NCI-H187 (cell line): Measurements from ENCODE around the gene COQ5.

ENCODE experiments used
- DNase-seq, 2 experiments: peaks; one replicate each; lab custom pipeline; 2025; lab: John Stamatoyannopoulos, UW

The COQ5 gene

DNA sequence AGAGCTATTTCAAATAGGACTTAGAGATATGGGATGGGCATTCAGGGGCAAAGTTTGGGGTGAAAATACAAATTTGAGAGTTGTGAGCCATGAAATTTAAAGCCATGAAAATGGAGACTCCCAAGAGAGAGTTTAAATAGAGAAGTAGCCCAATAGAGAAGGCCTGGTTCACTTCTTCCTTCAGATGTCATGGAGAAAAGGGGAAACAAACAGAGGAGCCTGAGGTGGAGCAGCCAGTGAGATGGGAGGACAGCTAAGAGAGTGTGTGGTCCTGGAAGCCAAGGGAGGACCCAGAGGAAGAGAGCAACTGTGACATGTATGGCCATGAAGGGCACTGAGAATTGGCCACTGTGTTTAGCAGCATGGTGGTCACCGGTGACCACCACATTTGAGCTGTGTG is 45.3 kb downstream of the COQ5 start:
- DNase-seq = no peak

DNA sequence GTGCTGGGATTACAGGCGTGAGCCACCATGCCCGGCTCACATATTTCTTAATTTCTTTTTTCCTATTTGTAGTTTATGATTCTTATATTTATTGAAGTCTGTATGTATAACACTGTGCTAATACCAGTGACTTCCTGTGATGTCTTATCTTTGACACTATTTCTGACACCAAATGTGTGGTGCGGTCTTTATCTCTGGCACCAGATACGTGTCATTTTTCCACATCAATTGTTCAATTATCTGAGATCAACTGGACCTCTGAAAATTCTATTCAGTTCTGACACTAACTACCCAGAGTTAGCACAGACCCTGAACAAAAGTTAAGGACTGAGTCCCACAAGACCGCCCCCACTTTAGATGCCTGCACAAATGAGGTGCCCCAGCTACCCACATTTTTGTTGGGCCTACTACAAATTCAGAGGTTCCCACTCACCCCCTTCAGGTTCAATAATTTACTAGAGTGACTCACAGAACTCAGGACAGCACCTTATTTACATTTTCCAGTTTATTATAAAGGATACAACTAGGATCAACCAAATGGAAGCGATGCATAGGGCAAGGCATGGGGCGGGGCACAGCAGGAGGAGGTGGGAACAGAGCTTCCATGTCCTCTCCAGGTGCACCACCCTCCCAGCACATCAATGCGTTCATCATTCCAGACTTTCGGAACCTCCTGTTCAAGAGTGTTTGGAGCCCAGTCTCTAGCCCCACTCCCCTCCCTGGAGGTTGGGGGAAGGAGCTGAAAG is 47.8 kb downstream of the COQ5 start:
- DNase-seq = no peak

DNA sequence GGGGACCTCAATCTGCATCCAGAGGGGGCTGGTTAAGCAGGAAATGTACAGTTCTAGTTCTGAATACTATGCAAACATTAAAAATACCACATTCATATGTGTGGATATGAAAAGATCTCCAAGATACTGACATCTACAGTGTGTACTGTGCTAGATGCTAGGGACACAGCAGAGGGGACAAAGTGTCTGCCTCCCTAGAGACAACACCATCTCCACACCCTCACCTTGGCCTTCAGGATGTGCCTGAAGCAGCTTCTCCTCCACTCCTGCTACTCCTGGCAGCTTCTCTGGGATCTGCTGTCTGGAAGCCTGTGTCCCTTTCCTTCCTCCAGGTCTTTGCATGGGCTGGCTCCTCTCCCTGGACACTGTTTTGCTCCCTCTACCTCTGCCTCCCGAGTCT is 48.7 kb downstream of the COQ5 start:
- DNase-seq = no peak

DNA sequence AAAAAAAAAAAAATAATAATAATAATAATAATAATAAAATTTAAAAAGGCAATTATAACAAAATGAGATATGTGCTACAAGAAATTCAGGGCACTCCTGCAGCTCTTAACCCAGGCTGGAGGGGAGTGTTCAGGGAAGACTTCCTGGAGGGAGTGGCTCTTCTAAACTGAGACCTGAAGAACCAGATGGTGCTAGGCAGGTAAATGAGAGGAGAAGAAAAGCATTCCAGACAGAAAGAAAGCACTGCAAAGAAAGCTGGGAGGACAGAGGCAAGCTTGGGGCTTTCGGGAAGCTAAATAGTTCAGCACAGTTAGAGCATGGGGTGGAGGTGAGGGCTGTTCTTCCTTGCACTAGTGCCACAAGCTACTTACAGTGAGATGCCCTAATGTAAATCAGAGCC is 49.5 kb downstream of the COQ5 start:
- no peak for DNase-seq

DNA sequence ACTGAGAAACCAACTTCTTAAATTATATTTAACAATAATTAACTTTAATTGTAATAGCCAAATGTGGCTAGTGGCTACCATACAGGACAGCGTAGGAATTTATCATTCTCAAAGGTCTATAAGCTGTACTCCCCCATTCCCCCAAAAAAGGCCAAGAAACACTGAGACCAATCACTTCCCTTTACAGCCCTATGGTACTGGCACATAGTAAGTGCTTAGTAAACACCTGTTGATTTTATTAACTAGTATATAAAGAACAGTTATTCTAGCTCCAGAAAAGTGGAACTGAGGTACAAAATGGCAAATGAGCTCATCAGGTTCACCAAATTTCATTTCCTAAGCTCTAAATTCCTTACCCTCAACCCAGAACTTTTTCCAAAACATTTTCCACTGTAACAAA is 53.3 kb downstream of the COQ5 start:
- no peak for DNase-seq

DNA sequence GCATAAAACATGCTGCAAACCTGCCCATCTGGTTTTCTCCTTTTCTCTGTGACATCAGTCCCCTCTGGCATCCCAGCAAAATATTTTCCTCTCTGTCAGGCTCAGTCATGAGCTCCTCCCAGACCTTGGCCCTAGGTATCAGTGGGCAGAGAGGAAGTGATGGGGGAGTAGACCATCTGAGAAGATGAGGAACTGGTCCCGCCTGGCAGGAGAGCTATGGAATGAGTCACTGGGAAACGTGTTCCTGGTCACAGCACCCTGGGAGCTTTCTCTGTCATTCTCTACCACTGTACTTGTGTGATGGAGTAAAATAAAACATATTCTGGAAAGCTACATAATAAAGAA is 54.4 kb downstream of the COQ5 start:
- no peak for DNase-seq

DNA sequence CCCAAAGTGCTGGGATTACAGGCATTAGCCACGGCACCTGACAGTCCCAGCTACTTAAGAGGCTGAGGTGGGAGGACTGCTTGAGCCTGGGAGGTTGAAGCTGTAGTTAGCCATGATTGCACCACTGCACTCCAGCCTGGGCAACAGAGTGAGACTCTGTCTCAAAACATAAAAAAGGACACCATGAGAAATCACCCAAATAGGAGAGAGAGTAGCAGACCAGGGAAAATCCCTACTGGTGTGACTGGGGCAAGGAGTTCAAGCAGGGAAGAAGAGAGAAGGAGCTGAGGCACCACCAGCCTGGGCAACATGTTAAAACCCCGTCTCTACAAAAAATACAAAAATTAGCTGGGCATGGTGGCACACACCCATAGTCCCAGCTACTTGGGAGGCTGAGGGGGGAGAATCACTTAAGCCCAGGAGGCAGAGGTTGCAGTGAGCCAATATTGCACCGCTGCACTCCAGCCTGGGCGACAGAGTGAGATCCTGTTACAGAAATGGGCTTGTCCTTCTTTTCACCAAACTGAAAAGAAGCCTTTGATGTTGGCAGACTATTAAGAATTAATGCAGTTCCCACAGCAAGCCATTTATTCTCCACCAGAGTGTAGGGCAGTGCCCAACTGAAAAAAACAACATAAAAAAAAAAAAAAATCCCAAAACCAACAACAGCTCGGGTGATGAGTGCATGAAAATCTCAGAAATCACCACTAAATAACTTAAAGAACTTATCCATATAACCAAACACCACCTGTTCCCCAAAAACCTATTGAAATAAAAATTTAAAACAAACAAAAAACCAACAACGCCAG is 54.9 kb downstream of the COQ5 start:
- no peak for DNase-seq

DNA sequence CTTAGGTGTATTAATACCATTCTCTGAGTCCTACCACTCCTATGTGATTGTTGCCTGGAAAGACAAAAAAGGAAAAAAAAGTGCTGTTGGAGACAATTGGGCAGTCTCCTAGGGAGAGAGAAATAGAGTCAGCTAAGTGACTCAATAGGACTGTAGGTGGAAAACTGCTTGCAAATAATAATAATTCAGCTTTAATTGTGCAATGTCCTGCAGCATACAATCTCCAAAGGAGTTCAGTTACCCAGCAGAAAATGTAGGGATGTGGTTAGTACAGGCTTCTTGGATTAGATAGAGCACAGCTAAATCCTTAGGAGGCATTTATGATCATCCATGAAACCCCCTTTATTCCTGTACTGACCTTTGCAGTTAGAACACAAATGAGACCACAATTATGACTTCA is 56.4 kb downstream of the COQ5 start:
- DNase-seq = no peak

DNA sequence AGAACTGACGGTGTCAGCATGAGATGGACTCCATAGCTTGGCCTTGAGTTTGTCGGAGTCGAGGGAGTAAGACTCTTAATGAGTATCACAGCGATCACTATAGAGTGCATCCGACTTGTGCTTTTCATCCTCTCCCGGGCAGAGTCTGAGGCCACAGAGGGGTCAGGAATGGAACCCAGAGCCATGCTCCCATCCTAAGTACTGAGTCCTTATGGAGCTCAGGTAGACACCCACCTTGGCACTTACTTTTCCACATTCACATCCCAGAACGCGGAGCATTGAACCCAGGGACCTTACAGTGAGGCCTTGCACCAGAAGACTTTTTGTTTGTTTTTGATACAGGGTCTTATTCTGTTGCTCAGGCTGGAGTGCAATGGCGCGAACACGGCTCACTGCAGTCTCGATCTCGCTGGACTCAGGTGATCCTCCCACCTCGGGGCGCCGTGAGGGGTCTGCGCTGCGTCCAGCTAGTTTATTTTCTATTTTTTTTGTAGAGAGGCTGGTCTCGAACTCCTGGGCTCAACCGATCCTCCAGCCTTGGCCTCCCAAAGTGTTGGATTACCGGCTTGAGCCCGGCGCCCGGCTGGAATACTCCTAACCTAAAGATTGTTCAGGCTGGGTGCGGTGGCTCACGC is 58.7 kb downstream of the COQ5 start:
- no peak for DNase-seq

DNA sequence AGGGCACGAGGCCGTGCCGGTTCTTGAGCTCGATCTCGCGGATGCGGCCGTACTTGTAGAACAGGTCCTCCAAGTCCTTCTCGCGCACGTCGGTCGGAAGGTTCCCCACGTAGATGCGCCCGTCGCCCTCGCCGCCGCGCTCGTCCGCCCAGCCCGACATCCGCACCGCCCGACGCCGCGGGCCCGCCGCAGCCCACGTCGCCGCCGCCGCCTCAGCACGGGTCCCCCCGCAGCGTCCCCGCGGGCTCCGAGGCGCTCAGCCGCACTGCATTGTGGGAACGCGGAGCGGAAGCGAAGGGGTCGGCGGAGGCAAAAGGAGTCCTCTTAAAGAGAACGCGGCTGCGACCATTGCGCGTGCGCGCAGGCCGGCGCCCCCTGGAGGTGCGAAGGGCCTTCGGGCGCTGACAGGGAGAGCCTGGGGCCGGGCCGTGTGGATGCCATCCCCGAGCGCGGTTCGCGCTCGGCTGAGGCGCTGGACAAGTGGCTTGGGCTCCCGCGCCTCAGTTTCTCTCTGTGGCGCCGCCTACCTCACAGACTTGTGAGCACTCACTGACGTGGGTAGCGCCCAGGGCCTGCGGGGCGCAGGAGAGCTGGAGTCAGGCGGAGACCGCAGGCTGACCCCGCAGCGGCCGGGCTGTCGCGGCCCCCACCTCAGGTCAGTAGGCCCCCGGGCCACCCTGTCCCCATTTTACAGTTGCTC is 59.4 kb downstream of the COQ5 start, which contains the start of gene SRSF9:
SRSF9 (minus strand) TSS at position 299 of the 700 bp plus-strand sequence; CDS start at position 160, 139 bp downstream.
- peak; percentile 88 to 94 for DNase-seq

DNA sequence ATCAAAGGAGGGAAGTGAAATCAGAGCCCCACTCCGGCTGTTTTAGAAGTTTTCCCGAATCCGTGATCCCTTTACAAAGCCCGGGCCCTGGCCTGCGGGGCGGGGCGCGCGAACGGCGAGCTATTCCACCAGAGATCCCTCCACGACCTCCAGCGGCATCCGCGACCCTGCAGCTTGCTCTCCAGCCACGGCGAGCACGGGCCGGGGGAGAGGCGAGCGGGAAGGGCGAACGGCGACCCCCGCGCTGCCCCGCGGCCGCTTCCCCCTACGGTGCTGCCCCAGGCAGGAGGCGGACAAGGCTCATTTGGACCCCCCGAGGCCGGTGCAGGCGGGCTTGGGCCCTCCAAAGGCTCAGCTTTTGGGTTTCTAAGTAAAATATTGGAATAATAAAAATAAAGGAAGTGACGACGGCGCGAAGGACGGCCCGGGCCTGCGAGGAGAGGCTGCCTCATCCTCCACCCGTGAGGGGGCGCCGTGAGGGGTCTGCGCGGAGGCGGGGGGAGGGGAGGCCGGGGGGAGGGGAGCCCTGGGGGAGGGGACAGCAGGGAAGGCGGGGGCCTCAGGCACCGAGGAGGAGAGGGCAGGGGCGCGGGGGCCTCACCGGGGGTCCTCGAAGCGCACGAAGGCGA is 60.0 kb downstream of the COQ5 start:
- DNase-seq = no peak

DNA sequence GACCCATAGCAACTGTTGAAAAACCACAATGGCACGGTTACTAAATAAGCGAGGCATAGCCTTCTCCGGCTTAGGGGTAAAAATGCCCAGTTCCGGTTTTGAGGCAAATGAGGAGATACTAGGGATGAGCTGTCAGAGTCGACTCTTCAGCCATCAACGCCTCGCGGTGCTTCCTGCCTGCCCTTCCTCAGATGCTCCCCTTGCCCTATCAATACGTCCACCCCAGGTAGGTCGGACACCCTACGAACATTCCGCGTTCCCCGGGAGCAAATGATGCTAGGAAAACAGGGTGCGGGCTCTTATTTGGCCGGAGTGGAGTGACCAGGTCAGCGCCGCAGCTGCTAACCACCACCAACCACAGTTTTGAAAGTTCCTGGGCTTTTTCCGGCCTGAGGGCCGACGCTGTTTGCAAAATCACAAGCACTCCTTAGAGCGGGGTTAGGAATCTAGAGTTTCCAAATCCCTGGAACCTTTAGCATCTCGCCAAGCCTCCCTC is 60.6 kb downstream of the COQ5 start:
- no peak for DNase-seq

DNA sequence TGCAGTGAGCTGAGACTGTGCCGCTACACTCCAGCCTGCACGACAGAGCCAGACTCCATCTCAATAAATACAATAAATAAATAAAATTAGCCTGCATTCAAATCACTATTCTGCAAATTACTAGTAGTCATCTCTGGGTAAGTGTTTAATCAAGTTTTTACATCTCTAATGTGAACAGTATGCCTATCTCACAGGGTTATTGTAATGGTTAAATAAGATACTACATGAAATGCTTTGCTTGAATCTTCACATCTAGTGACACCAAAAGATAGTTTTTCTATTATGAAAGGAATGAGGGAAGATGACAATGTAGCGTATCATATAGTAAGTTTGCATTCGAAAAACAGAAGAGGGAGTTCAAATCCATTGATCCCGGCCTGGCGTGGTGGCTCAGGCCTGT is 61.5 kb downstream of the COQ5 start:
- no peak for DNase-seq

DNA sequence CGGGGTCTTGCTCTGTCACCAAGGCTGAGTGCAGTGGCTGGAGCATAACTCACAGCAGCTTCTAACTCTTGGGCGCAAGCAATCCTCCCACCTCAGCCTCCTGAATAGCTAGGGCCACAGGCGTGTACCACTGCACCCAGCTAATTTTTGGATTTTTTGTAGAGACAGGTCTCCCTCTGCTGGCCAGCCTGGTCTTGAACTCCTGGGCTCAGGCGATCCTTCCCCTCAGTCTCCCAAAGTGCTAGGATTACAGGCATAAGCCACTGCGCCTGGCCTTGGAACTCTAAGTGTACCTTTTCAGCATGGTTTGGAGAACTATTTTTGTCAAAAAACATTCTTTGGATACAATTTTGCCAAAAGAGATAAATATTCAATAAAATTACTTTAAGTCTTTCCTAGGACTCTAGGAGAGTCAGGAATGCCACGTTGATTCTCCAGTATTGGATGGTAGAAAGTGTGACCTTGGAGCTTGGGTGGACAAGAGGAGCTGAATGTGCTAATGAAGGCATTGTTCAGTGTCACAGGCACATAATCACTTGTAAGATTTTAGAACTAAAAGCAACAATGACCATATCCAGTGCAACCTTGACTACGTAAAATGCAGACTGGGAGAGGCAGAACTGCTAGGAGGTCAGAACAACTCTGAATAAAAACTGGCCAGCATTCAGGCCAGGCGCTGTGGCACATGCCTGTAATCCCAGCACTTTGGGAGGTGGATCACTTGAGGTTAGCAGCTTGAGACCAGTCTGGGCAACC is 62.2 kb downstream of the COQ5 start:
- DNase-seq = no peak

DNA sequence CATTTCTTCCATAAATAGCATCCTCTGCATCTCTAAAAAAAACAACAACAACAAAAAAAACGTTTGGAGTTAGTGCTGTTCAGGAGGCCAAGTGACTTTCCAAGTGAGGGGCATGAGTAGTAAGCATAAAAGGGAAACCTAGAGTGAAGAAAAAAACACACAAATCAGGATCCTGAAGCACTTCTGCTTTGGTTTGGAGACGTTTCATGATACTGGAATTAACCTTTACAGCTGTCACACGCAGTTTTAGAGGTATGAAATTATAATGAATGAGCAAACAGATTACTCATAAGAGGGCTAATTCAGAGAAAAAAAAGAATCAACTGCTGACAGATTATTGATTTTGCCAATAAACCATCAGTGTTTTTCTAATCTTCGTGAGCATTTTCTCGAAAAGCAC is 63.2 kb downstream of the COQ5 start:
- DNase-seq = no peak

DNA sequence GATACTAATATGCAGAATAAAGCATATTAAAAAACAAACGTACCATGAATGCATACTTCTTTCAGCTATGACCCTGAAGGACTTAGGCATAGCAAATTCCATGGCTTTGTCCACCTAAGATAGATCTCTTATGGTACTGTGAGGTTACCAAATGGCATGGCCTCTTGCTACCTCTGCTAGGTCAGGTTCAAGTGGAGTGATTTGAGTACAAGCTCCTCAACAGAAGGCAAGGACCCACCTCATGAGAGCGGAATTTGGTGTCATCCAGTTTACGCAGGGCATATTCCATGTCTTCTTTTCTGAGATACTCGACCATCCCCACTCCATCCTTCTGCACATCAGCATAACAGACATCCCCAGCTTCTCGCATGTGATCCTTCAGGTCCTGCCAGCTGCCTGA is 65.2 kb downstream of the COQ5 start:
- DNase-seq = no peak

DNA sequence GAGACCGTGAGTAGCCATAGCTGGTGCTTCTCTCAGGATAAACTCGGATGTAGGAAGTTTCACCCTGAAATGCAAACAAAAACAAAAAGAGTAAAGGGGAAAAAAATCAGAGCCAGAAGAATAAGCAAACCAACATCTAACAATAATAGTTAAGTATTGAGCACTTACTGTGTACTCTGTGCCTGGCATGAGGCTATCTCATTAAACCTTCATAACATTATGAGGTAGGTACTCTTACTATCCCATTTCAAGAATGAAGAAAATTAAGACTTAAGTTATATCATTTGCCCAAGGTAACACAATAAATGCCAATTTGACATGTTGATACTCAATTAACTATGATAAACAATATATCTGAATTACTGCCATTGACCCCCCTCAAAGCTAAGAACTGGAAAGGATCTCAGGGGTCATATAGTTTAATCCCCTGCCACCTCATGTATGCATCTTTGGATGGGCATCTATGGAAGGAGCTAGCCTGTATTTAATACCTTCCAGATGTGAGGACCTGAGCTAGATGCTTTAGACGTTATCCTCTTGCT is 66.8 kb downstream of the COQ5 start:
- no peak for DNase-seq

DNA sequence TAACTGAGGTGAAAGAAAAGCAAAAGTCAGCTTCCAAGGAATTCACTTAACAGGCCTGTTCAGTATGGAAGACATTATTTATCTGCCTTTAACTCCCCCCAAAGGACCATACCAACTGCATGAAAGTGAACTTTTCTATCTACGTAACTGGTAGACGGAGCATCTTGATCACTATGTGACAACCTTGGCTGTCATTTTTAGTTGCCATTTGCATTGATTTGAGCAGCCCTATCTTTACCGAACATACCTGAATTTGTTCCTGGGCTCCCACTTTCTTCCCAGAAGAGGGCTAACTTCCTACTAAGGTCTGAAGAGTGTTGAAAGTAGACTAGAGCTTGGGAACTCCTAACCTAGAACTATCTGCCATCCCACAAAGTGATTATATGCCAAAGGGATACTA is 68.8 kb downstream of the COQ5 start:
- no peak for DNase-seq

DNA sequence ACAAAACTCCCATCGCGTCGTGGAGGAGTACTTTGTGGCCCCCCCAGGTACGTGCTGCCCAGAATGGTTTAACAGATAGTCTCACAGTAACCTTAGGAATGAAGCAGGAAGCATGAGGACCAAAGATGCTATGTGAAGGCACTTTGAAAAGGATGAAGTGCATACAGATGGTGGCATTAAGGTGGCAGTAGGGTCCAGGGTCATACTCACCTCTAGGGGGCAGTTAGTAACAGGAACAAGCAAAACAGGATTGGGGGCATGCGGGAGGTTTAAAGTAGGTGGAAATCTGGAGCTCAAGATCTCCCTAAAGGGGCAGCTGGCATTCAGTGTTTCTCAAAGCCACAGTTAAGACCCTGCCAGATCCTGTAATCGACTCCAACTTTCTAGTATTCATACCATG is 71.8 kb downstream of the COQ5 start:
- no peak for DNase-seq

DNA sequence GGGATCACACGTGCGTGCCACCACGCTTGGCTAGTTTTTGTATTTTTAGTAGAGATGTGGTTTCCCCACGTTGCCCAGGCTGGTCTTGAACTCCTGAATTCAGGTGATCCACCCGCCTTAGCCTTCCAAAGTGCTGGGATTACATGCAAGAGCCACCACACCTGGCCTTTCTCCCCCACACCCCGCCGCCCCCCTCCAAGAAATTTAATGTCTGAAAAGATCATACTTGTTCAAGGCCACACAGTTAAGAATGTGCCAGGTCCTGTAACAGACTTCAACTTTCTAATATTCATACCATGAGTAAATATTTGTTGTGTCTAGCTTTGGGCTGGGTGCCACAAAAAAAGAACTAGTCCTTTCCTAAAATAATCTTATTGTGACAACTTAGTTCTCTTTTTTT is 73.7 kb downstream of the COQ5 start:
- no peak for DNase-seq

DNA sequence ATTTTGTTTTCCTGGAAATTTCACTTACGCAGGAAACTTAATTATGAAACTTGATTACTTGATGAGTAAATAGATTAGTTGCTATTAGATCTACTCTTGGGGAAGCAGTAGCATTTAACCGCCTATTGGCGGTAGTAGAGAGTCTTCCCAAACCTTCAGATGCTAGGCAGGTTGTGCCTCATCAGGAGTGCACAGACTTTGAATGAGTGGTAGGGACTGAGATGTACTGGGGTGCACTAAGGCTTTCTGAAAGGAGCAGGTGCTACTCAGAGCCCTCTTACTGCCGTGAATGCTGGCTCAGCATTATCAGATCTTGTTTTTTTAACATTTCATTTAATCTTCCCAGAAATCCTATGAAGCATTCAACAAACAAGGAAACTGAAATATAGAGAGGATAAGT is 75.0 kb downstream of the COQ5 start:
- no peak for DNase-seq
